ENCODE results near the gene LRRC8B. TPM values are rescaled to one million over a fixed set of nuclear protein-coding genes. Genes with fewer than 3 reads are reported as not detected.

LRRC8B gene
- 14.7 and 19.1 TPM in 2 replicates for total RNA-seq

DNA sequence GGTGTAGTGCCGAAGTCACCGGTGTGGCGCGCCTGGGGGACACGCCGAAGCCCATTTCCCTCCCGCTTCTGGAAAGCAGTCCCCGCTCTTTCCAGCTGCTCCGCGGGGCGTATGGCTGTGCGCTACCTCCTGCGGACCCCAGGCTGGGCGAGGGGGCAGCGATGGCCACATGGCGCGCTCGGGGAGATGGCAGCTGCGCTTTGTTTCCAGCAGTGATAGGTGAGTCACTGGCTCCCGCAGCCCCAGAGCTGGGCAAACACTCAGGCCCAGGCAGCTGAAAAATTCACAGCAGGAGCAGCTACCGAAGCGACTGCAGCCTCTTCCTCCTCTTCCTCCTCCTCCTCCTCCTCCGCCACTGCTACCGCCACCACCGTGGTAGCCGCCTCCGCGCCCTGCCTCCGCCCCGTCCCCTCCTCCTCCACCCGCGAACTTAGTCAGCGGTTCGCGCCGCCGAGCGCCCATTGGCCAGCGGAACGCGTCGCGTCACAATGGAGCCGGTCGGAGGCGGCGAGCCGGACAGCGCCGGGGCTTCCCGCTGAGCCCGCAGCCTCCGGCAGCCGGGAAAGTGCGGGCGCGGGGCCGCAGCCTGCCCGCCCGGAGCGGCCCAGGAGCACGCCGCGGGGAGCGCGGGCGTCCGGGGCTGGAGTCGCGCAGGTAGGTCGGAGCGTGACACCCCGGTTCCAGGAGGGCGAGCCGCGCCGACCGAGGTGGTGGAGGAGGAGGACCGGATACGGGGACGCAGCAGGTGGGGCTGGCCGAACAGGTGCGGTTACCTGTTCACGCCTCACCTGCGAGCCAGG, at the start of gene LRRC8B:
LRRC8B (plus strand) TSS at position 461 of the 800 bp plus-strand sequence. CDS start 57,822 bp downstream, outside the sequence.
- H3K9me3 Mint-ChIP-seq = no peaks in the 10 kb centered on the region
- H3K4me3 Mint-ChIP-seq = peak within 1 kb of the TSS; percentile 92
- POLR2A ChIA-PET = interaction anchor here (0.5 to 1.3 kb wide), 9 partner anchors 16 to 298 kb away, joined by 3 to 7 read pairs (median 4); partner anchors contain the start of gene LRRC8C
- CTCF ChIA-PET = interaction anchor here (1.1 kb wide), 1 partner anchor 238 kb away, joined by 3 read pairs; no protein-coding TSS in a partner anchor
- H3K36me3 Mint-ChIP-seq (ENCODE audit: low read depth) = peaks cover 8% of the 10 kb centered on the region
- DNase-seq (peak; percentile 85), ATAC-seq (ENCODE audit: low read depth) (peak; percentile 84)
- no peak for TF ChIP-seq CTCF (IDR thresholded peaks at IDR 0.05)
- no peaks in the 10 kb centered on the region for H3K27me3 Mint-ChIP-seq
- H3K4me1 Mint-ChIP-seq = peaks cover 31% of the 10 kb centered on the region
- intact Hi-C loops (cut with micrococcal nuclease) = loop anchor here (1.0 to 5.0 kb wide), 14 partner anchors 20 to 633 kb away; partner anchors contain the start of genes GTF2B, LRRC8C, LRRC8D and ZNF326
- peak within 1 kb of the TSS; percentile 91 for H3K27ac Mint-ChIP-seq

DNA sequence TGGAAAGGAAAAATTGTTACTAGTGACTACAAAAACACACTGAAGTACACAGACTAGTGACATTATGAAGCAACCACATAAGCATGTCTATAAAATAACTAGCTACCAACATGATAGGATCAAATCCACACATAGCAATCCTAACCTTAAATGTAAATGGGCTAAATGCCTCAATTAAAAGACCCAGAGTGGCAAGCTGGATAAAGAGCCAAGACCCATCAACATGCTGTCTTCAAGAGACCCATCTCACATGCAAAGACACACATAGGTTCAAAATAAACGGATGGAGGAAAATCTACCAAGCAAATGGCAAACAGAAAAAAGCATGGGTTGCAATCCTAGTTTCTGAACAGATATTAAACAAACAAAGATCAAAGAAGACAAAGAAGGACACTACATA, 49.4 kb upstream of the LRRC8B start:
- peaks cover 12% of the 10 kb centered on the region for H3K9me3 Mint-ChIP-seq
- POLR2A ChIA-PET = no interaction called here
- peaks cover 11% of the 10 kb centered on the region for H3K36me3 Mint-ChIP-seq (ENCODE audit: low read depth)
- peaks cover 7% of the 10 kb centered on the region for H3K27me3 Mint-ChIP-seq
- CTCF ChIA-PET = no interaction called here
- ATAC-seq (ENCODE audit: low read depth) (no peak), DNase-seq (no peak)
- no peak for TF ChIP-seq CTCF (IDR thresholded peaks at IDR 0.05)
- no peak overlapping the region for H3K27ac Mint-ChIP-seq
- intact Hi-C loops (cut with micrococcal nuclease) = no loop called here
- no peaks in the 10 kb centered on the region for H3K4me1 Mint-ChIP-seq
- H3K4me3 Mint-ChIP-seq = no peak overlapping the region

DNA sequence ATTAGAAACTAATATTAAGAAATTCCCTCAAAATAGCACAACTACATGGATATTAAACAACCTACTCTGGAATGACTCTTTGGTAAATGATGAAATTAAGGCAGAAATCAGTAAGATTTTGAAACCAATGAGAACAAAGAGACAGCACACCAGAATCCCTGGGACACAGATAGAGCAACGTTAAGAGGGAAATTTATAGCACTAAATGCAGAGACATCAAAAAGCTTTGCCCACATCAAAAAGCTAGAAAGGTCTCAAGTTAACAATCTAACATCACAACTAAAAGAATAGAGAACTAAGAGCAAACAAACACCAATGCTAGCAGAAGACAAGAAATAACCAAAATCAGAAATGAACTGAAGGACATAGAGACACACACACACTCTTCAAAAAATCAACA, 48.6 kb upstream of the LRRC8B start:
- H3K4me3 Mint-ChIP-seq = no peak overlapping the region
- POLR2A ChIA-PET = no interaction called here
- DNase-seq (no peak), ATAC-seq (ENCODE audit: low read depth) (no peak)
- TF ChIP-seq CTCF (IDR thresholded peaks at IDR 0.05) = no peak
- H3K27me3 Mint-ChIP-seq = peaks cover 7% of the 10 kb centered on the region
- intact Hi-C loops (cut with micrococcal nuclease) = no loop called here
- CTCF ChIA-PET = interaction anchor here (1.0 to 1.1 kb wide), 2 partner anchors 9 to 287 kb away, joined by 3 read pairs; no protein-coding TSS in a partner anchor
- H3K27ac Mint-ChIP-seq = no peak overlapping the region
- peaks cover 11% of the 10 kb centered on the region for H3K36me3 Mint-ChIP-seq (ENCODE audit: low read depth)
- H3K4me1 Mint-ChIP-seq = no peaks in the 10 kb centered on the region
- H3K9me3 Mint-ChIP-seq = peaks cover 12% of the 10 kb centered on the region

- no peak overlapping the region for H3K27ac Mint-ChIP-seq
- CTCF ChIA-PET = interaction anchor here (0.8 to 6.1 kb wide), 14 partner anchors 15 to 284 kb away, joined by 3 to 49 read pairs (median 4); no protein-coding TSS in a partner anchor
Observed at GRCh38 chr1:89483010-89483756, 41.4 kb upstream of the LRRC8B start.

More at GRCh38 chr1:89483010-89483756, 41.4 kb upstream of the LRRC8B start:
- H3K4me1 Mint-ChIP-seq = no peaks in the 10 kb centered on the region
- no peak for TF ChIP-seq CTCF (IDR thresholded peaks at IDR 0.05)
- ATAC-seq (ENCODE audit: low read depth) = peak; percentile 74
- no peak overlapping the region for H3K4me3 Mint-ChIP-seq
- no peaks in the 10 kb centered on the region for H3K36me3 Mint-ChIP-seq (ENCODE audit: low read depth)
- DNase-seq = no peak
- POLR2A ChIA-PET = interaction anchor here (0.7 kb wide), 1 partner anchor 280 kb away, joined by 3 read pairs; no protein-coding TSS in a partner anchor
- peaks cover 4% of the 10 kb centered on the region for H3K27me3 Mint-ChIP-seq
- H3K9me3 Mint-ChIP-seq = peaks cover 4% of the 10 kb centered on the region
- intact Hi-C loops (cut with micrococcal nuclease) = loop anchor here (1.0 kb wide), 7 partner anchors 36 to 504 kb away; partner anchors contain the start of gene LRRC8B

Measured in activated B cell treated with CpG ODN at 0.5 μM for 24 hours (primary cell).